HepG2 (cell line): ENCODE measurements around the gene NOSTRIN. TPM values are rescaled to one million over a fixed set of nuclear protein-coding genes. Genes with fewer than 3 reads are reported as not detected.

ENCODE experiments used
- ATF3 ChIP-seq: sonication (generic); formaldehyde crosslinking; IDR thresholded peaks from 2 replicates; pipeline ENCODE4 v1.4.0; 2020; ENCODE audit warnings: missing genetic modification reagents
- FOXO1 ChIP-seq: sonication (generic); formaldehyde crosslinking; IDR thresholded peaks from 2 replicates; pipeline ENCODE4 v1.4.0; 2020; ENCODE audit warnings: missing genetic modification reagents
- HNF1A ChIP-seq, 2 experiments: sonication (generic) in 1 of 2; formaldehyde crosslinking in 1 of 2; IDR thresholded peaks; 2 replicates each; pipeline versions ENCODE4 v1.4.0 to v1.6.1; 2016 to 2020; ENCODE audit warnings: borderline replicate concordance in 1 of 2, low read depth in 1 of 2, mild to moderate bottlenecking in 1 of 2, missing genetic modification reagents in 1 of 2
- HOXA5 ChIP-seq: sonication (generic); formaldehyde crosslinking; IDR thresholded peaks from 2 replicates; pipeline ENCODE4 v1.4.0; 2020; ENCODE audit warnings: missing genetic modification reagents
- KAT2B ChIP-seq: fragments of 150-350 bp; IDR thresholded peaks from 2 replicates; pipeline ENCODE4 v1.6.1; 2014; ENCODE audit warnings: low read depth, low read length, borderline replicate concordance
- NFYB ChIP-seq: sonication (generic); formaldehyde crosslinking; IDR thresholded peaks from 2 replicates; pipeline ENCODE4 v1.4.0; 2020; ENCODE audit warnings: missing genetic modification reagents
- SIX4 ChIP-seq: sonication (generic); formaldehyde crosslinking; IDR thresholded peaks from 2 replicates; pipeline ENCODE4 v1.4.0; 2020; ENCODE audit warnings: missing genetic modification reagents
- SOX13 ChIP-seq, 3 experiments: fragments of 450-650 bp in 1 of 3; sonication (generic) in 1 of 3; formaldehyde crosslinking in 1 of 3; IDR thresholded peaks in 2 of 3; conservative IDR thresholded peaks in 1 of 3; 2 replicates each; pipeline versions ENCODE4 v1.5.0 to v1.6.1; 2016 to 2020; ENCODE audit warnings: antibody characterized with exemption in 1 of 3, mild to moderate bottlenecking in 1 of 3, missing compliant biosample characterization in 1 of 3, missing genetic modification reagents in 1 of 3, moderate library complexity in 1 of 3
- TAF15 ChIP-seq: fragments of 200-400 bp; formaldehyde crosslinking; IDR thresholded peaks from one replicate; pipeline ENCODE4 v1.6.1; 2018; ENCODE audit warnings: mild to moderate bottlenecking, low read depth, low read length; ENCODE audit not compliant: poor library complexity, severe bottlenecking
- ZNF124 ChIP-seq: sonication (generic); formaldehyde crosslinking; IDR thresholded peaks from 2 replicates; pipeline ENCODE4 v1.4.0; 2020; ENCODE audit warnings: missing genetic modification reagents
- ZNF335 ChIP-seq: sonication (generic); formaldehyde crosslinking; IDR thresholded peaks from 2 replicates; pipeline ENCODE4 v1.4.0; 2020; ENCODE audit warnings: missing genetic modification reagents
- ZNF350 ChIP-seq: sonication (generic); formaldehyde crosslinking; IDR thresholded peaks from 2 replicates; pipeline ENCODE4 v1.4.0; 2020; ENCODE audit warnings: mild to moderate bottlenecking, low read depth, missing genetic modification reagents, borderline replicate concordance
- ZNF564 ChIP-seq: sonication (generic); formaldehyde crosslinking; IDR thresholded peaks from 2 replicates; pipeline ENCODE4 v1.8.1; 2023; ENCODE audit warnings: mild to moderate bottlenecking, missing genetic modification reagents
- ZNF589 ChIP-seq: sonication (generic); formaldehyde crosslinking; conservative IDR thresholded peaks from 2 replicates; pipeline ENCODE4 v1.8.0; 2022; ENCODE audit warnings: mild to moderate bottlenecking, moderate library complexity, missing genetic modification reagents
- ZNF674 ChIP-seq: sonication (generic); formaldehyde crosslinking; IDR thresholded peaks from 2 replicates; pipeline ENCODE4 v1.5.0; 2020; ENCODE audit warnings: low read depth, mild to moderate bottlenecking, missing genetic modification reagents
- ZNF781 ChIP-seq: sonication (generic); formaldehyde crosslinking; IDR thresholded peaks from 2 replicates; pipeline ENCODE4 v1.5.1; 2020; ENCODE audit warnings: borderline replicate concordance, mild to moderate bottlenecking, missing genetic modification reagents; ENCODE audit errors: not compliant biosample characterization
- ZNF790 ChIP-seq: sonication (generic); formaldehyde crosslinking; IDR thresholded peaks from 2 replicates; pipeline ENCODE4 v1.8.0; 2022; ENCODE audit warnings: missing genetic modification reagents, mild to moderate bottlenecking, borderline replicate concordance
- ZSCAN21 ChIP-seq: sonication (generic); formaldehyde crosslinking; IDR thresholded peaks from 2 replicates; pipeline ENCODE4 v1.8.0; 2022; ENCODE audit warnings: mild to moderate bottlenecking, missing genetic modification reagents, moderate library complexity, borderline replicate concordance
- ZSCAN9 ChIP-seq: IDR thresholded peaks from 2 replicates; pipeline ENCODE4 v1.6.1; 2016; ENCODE audit warnings: borderline replicate concordance
- polyA plus RNA-seq, 8 experiments: library from polyadenylated mRNA; depleted of rRNA in 3 of 8; stranded (reverse) in 7 of 8; unstranded in 1 of 8; fragments of >200 nt; fragmentation: Illumina TruSeq in 4 of 8; extraction: Trizol in 4 of 8; gene quantifications; 2 replicates each; pipeline versions ENCODE4 v1.2.1 to v1.2.3, GENCODE V29; 2011 to 2016; ENCODE audit warnings: low read depth in 4 of 8, missing spikeins in 1 of 8, mixed read lengths in 1 of 8; ENCODE audit not compliant: insufficient read depth in 1 of 8
- total RNA-seq, 5 experiments: library from RNA; depleted of rRNA; stranded (reverse); fragments of >200 nt; fragmentation: Illumina TruSeq; extraction: Trizol; gene quantifications; 2 replicates each; pipeline ENCODE4 v1.2.3, GENCODE V29; 2016; ENCODE audit warnings: low read depth in 1 of 5
- TF ChIP-seq, protein P1 (sequence below): sonication (generic); formaldehyde crosslinking; IDR thresholded peaks from 2 replicates; pipeline ENCODE4 v1.5.0; 2020; ENCODE audit warnings: mild to moderate bottlenecking, missing genetic modification reagents, moderate library complexity
- TF ChIP-seq, protein P2 (sequence below): sonication (generic); formaldehyde crosslinking; IDR thresholded peaks from 2 replicates; pipeline ENCODE4 v1.4.0; 2020; ENCODE audit warnings: mild to moderate bottlenecking, missing genetic modification reagents

The NOSTRIN gene
- total and polyA plus RNA-seq, 2 of the 13 experiments (the other 11 are each of a cell fraction or from before 2014, with no cell fraction given) = 0.22 TPM

DNA sequence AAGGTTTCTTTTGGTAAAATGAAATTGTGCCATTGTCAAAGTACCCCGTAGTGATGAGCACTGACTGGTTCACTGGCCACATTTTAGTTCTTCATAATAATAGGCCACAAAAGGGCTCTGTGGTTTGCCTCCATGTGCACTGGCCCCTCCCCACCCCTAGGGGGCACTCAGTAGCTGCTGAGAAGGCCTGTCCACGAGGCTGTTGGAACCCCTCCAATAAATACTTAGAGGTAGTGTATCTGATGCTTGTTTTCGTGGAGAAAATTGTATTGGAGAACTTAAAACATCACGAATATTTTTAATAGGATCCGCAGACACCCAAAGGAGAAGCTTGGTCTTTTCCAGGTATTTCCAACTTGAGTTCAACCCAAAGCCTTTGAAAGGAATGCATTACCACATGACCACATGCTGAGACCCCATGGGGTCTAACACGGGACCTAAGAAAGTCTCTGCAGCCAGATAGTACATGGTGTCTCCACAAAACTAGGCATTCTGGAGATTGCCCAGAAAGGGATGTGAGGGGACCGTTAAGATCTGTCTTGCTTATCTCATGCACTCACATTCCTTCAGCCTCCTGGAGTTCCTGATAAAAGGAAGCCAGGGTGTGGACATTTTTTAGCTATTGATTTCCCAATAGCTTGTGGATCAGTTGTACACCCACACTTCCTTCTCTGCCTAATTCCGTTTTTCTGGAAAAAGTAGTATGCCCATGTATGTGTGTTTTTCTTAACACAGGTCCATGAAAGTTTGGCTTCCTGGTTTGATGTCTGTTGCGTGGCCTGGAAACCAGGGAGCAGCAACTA, 28.5 kb upstream of the NOSTRIN start (continued):
- TF ChIP-seq ZNF674 = no peak
- no peak for TF ChIP-seq ZNF335 (CRISPR knock-in tag)
- TF ChIP-seq ZNF564 (CRISPR knock-in tag) = peak; percentile 36; the same call in 1 of the 2 replicates
- TF ChIP-seq HOXA5 (CRISPR knock-in tag) = 0 out of 2 replicates have a peak, but pooled peaks have one; percentile 43
- TF ChIP-seq, protein P1, sequence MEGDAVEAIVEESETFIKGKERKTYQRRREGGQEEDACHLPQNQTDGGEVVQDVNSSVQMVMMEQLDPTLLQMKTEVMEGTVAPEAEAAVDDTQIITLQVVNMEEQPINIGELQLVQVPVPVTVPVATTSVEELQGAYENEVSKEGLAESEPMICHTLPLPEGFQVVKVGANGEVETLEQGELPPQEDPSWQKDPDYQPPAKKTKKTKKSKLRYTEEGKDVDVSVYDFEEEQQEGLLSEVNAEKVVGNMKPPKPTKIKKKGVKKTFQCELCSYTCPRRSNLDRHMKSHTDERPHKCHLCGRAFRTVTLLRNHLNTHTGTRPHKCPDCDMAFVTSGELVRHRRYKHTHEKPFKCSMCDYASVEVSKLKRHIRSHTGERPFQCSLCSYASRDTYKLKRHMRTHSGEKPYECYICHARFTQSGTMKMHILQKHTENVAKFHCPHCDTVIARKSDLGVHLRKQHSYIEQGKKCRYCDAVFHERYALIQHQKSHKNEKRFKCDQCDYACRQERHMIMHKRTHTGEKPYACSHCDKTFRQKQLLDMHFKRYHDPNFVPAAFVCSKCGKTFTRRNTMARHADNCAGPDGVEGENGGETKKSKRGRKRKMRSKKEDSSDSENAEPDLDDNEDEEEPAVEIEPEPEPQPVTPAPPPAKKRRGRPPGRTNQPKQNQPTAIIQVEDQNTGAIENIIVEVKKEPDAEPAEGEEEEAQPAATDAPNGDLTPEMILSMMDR = peak; percentile 91
- TF ChIP-seq ZNF781 (CRISPR knock-in tag) = peak; percentile 25
- TF ChIP-seq, protein P2, sequence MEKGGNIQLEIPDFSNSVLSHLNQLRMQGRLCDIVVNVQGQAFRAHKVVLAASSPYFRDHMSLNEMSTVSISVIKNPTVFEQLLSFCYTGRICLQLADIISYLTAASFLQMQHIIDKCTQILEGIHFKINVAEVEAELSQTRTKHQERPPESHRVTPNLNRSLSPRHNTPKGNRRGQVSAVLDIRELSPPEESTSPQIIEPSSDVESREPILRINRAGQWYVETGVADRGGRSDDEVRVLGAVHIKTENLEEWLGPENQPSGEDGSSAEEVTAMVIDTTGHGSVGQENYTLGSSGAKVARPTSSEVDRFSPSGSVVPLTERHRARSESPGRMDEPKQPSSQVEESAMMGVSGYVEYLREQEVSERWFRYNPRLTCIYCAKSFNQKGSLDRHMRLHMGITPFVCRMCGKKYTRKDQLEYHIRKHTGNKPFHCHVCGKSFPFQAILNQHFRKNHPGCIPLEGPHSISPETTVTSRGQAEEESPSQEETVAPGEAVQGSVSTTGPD (CRISPR knock-in tag) = no peak
- TF ChIP-seq ZSCAN9 (CRISPR knock-in tag) = no peak
- TF ChIP-seq FOXO1 (CRISPR knock-in tag) = no peak
- TF ChIP-seq ZNF589 = no peak
- TF ChIP-seq TAF15 = no peak
- TF ChIP-seq SOX13 (IDR thresholded peaks at IDR 0.05) = no peak
- no peak for TF ChIP-seq SOX13 (CRISPR knock-in tag; conservative IDR thresholded peaks at IDR 0.05 in 1 of 2, IDR thresholded peaks at IDR 0.05 in 1 of 2)
- no peak for TF ChIP-seq SIX4 (CRISPR knock-in tag)
- no peak for TF ChIP-seq ZNF790 (CRISPR knock-in tag)
- TF ChIP-seq ZSCAN21 (CRISPR knock-in tag) = no peak
- no peak for TF ChIP-seq ATF3 (CRISPR knock-in tag)
- no peak for TF ChIP-seq KAT2B
- no peak for TF ChIP-seq NFYB (CRISPR knock-in tag)
- TF ChIP-seq ZNF124 (CRISPR knock-in tag) = no peak
- TF ChIP-seq ZNF350 (CRISPR knock-in tag) = no peak
- no peak for TF ChIP-seq HNF1A (IDR thresholded peaks at IDR 0.05; ENCODE audit: low read depth)
- no peak for TF ChIP-seq HNF1A (CRISPR knock-in tag; IDR thresholded peaks at IDR 0.05; ENCODE audit: borderline replicate concordance)
